Parathyroid adenoma (tissue), 2 donors: Measurements from ENCODE around the gene PIP.
"Not testable (repeated sequence)": the region's sequence is repeated elsewhere in the genome, so short reads cannot be mapped to it uniquely, and the experiment has no call there.

Experiments used
- H2AFZ ChIP-seq: fragments of 300-600 bp; sonication (generic); one replicate; pipeline ENCODE4 v1.7.0; 2017; ENCODE audit warnings: antibody characterized with exemption, mild to moderate bottlenecking
- H3K27ac ChIP-seq: fragments of 300-600 bp; sonication (generic); one replicate; pipeline ENCODE4 v1.7.0; 2017
- H3K27me3 ChIP-seq: fragments of 300-600 bp; sonication (generic); one replicate; pipeline ENCODE4 v1.7.0; 2017; ENCODE audit warnings: low read length; ENCODE audit not compliant: control insufficient read depth, insufficient read depth
- H3K36me3 ChIP-seq: fragments of 300-600 bp; sonication (generic); one replicate; pipeline ENCODE4 v1.7.0; 2017; ENCODE audit warnings: low read length; ENCODE audit not compliant: control insufficient read depth, insufficient read depth
- H3K4me1 ChIP-seq: fragments of 300-600 bp; sonication (generic); one replicate; pipeline ENCODE4 v1.7.0; 2017; ENCODE audit warnings: control low read depth
- H3K4me2 ChIP-seq: fragments of 300-600 bp; sonication (generic); one replicate; pipeline ENCODE4 v1.7.0; 2017; ENCODE audit warnings: low read length
- H3K4me3 ChIP-seq: fragments of 300-600 bp; sonication (generic); one replicate; pipeline ENCODE4 v1.7.0; 2017; ENCODE audit warnings: low read depth, low read length
- H3K79me2 ChIP-seq: fragments of 300-600 bp; sonication (generic); one replicate; pipeline ENCODE4 v1.7.0; 2017; ENCODE audit warnings: control low read depth
- H3K9ac ChIP-seq: fragments of 300-600 bp; sonication (generic); one replicate; pipeline ENCODE4 v1.7.0; 2017; ENCODE audit warnings: mild to moderate bottlenecking
- H3K9me3 ChIP-seq: fragments of 300-600 bp; sonication (generic); one replicate; pipeline ENCODE4 v1.7.0; 2017; ENCODE audit warnings: low read length; ENCODE audit not compliant: control insufficient read depth
- TF ChIP-seq, protein P1 (sequence below): fragments of 300-600 bp; sonication (generic); IDR thresholded peaks from one replicate; pipeline ENCODE4 v1.7.0; 2017; ENCODE audit warnings: antibody characterized with exemption, mild to moderate bottlenecking
- donor health status: primary hyperparathyroidism.

Gene PIP, protein sequence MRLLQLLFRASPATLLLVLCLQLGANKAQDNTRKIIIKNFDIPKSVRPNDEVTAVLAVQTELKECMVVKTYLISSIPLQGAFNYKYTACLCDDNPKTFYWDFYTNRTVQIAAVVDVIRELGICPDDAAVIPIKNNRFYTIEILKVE

DNA sequence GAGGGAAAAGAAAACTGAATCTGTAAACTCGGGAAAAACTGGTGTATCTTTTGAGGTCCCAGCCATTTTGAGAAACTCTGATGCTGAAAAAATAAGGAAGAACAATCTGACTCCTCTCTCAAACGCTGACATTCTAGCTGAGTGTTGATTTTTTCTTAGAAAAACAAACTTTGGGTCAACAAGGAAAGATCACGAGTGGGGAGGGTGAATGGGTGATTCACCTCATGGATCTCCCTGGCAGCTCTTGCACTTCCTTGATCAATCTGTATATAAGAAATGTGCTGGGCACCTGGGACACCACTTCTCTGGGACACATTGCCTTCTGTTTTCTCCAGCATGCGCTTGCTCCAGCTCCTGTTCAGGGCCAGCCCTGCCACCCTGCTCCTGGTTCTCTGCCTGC, at the start of gene PIP:
TSS of gene PIP (plus strand) at position 297 of the 400 bp plus-strand sequence. CDS start at position 337, 40 bp downstream.
- TF ChIP-seq, protein P1, sequence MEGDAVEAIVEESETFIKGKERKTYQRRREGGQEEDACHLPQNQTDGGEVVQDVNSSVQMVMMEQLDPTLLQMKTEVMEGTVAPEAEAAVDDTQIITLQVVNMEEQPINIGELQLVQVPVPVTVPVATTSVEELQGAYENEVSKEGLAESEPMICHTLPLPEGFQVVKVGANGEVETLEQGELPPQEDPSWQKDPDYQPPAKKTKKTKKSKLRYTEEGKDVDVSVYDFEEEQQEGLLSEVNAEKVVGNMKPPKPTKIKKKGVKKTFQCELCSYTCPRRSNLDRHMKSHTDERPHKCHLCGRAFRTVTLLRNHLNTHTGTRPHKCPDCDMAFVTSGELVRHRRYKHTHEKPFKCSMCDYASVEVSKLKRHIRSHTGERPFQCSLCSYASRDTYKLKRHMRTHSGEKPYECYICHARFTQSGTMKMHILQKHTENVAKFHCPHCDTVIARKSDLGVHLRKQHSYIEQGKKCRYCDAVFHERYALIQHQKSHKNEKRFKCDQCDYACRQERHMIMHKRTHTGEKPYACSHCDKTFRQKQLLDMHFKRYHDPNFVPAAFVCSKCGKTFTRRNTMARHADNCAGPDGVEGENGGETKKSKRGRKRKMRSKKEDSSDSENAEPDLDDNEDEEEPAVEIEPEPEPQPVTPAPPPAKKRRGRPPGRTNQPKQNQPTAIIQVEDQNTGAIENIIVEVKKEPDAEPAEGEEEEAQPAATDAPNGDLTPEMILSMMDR, result no peak
- Histone ChIP-seq H3K4me3 (no peak within 1 kb of the TSS), H3K27me3 (no peaks in the 10 kb centered on the region), H3K36me3 (no peaks in the 10 kb centered on the region), H3K79me2 (no peaks in the 10 kb centered on the region), H3K4me2 (no peak within 1 kb of the TSS), H2AFZ (no peak within 1 kb of the TSS), H3K27ac (no peak within 1 kb of the TSS), H3K9me3 (no peaks in the 10 kb centered on the region), H3K9ac (no peak within 1 kb of the TSS), H3K4me1 (no peaks in the 10 kb centered on the region)

DNA sequence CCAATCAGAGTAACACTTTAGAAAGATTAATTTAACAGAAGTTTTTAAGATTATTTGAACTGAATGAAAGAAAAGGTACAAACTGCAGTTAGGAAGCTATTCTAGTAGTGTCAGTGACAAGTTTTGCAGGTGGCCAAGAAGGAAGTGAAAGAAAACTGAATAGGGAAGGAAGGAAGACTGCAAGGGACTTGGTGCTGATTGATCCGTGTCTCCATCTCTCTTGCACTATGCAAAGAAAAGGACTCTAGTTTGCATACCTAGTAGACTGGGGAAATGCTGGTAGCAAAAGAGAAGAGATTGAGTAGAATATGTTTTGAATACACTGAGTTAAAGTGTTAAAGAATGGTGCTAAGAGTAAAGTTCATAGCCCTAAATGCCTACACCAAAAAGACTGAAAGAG, 46.8 kb upstream of the PIP start:
- Histone ChIP-seq H3K27ac (no peak overlapping the region), H3K9ac (no peak overlapping the region), H3K4me3 (no peak overlapping the region), H3K9me3 (no peaks in the 10 kb centered on the region), H3K4me1 (no peaks in the 10 kb centered on the region), H2AFZ (no peak overlapping the region), H3K4me2 (no peak overlapping the region), H3K79me2 (no peaks in the 10 kb centered on the region), H3K27me3 (no peaks in the 10 kb centered on the region), H3K36me3 (no peaks in the 10 kb centered on the region)
- TF ChIP-seq, protein P1, result no peak

DNA sequence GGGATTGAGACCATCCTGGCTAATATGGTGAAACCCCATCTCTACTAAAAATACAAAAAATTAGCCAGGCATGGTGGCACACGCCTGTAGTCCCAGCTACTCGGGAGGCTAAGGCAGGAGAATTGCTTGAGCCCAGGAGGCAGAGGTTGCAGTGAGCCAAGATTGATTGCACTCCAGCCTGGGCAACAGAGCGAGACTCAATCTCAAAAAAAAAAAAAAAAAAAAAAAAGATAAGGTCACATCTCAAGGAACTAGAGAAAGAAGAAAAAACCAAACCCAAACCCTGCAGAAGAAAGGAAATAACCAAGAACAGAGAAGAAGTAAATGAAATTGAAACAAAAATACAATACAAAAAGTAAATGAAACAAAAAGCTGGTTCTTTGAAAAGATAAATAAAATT, 46.3 kb upstream of the PIP start:
- H3K4me1 ChIP-seq, H3K27ac ChIP-seq, H3K4me2 ChIP-seq, H3K36me3 ChIP-seq, H3K4me3 ChIP-seq, H3K79me2 ChIP-seq, H3K9me3 ChIP-seq, H2AFZ ChIP-seq, H3K9ac ChIP-seq, H3K27me3 ChIP-seq: not testable (repeated sequence)

DNA sequence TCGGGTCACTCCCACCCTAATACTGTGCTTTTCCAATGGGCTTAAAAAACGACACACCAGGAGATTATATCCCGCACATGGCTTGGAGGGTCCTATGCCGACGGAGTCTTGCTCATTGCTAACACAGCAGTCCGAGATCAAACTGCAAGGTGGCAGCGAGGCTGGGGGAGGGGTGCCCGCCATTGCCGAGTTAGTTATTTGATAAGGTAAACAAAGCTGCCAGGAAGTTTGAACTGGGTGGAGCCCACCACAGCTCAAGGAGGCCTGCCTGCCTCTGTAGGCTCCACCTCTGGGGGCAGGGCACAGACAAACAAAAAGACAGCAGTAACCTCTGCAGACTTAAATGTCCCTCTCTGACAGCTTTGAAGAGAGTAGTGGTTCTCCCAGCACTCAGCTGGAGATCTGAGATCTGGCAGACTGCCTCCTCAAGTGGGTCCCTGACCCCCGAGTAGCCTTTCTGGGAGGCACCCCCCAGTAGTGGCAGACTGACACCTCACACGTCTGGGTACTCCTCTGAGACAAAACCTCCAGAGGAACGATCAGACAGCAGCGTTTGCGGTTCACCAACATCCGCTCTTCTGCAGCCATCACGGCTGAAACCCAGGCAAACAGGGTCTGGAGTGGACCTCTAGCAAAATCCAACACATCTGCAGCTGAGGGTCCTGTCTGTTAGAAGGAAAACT, 43.2 kb upstream of the PIP start:
- not testable (repeated sequence) for H3K9ac ChIP-seq, H3K4me3 ChIP-seq, H2AFZ ChIP-seq, H3K9me3 ChIP-seq, H3K36me3 ChIP-seq, H3K79me2 ChIP-seq, H3K4me2 ChIP-seq, H3K27ac ChIP-seq, H3K4me1 ChIP-seq, H3K27me3 ChIP-seq

DNA sequence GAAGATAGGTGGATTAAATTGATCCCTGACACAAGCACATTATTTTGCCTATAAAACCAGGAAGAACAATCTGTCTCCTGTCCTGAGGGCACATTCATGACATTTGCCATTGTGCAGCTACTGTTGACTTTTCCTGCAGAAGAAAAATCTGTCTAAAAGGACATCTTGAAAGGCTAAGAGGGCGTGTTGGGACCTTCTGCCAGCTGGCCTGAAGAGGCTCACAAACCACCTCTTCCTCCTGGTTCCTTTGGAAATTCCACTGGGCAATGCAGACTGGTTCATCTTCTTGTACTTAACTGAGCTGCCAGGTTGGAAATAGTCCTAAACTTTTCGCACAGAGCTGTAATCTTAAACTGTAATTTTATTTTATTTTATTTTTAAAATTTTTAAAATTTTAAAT, 35.7 kb upstream of the PIP start:
- H3K9ac ChIP-seq, result no peak overlapping the region
- TF ChIP-seq, protein P1, result no peak
- no peak overlapping the region for H2AFZ ChIP-seq

DNA sequence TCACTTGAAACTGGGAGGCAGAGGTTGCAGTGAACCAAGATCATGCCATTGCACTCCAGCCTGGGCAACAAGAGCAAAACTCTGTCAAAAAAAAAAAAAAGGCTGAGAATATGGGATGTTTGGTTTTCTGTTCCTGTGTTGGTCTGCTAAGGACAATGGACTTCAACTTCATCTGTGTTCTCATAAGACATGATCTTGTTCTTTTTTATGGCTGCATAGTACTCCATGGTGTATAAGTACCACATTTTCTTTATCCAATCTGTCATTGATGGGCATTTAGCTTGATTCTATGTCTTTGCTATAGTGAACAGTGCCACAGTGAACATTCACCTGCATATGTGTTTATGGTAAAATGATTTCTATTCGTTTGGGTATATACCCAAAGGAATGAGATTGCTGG, 32.3 kb upstream of the PIP start:
- not testable (repeated sequence) for H3K4me2 ChIP-seq, H3K9me3 ChIP-seq, H3K27me3 ChIP-seq, H2AFZ ChIP-seq, H3K27ac ChIP-seq, H3K79me2 ChIP-seq, H3K4me1 ChIP-seq, H3K9ac ChIP-seq, H3K4me3 ChIP-seq, H3K36me3 ChIP-seq

More for the DNA sequence above, 35.7 kb upstream of the PIP start:
- no peaks in the 10 kb centered on the region for H3K79me2 ChIP-seq
- H3K4me1 ChIP-seq, result no peaks in the 10 kb centered on the region
- no peak overlapping the region for H3K4me2 ChIP-seq
- no peaks in the 10 kb centered on the region for H3K27me3 ChIP-seq
- H3K9me3 ChIP-seq, result no peaks in the 10 kb centered on the region
- H3K4me3 ChIP-seq, result no peak overlapping the region
- H3K36me3 ChIP-seq, result no peaks in the 10 kb centered on the region
- H3K27ac ChIP-seq, result no peak overlapping the region
